Amniotic epithelial cell (primary cell): ENCODE data around the gene RXRA.

Source experiments
- DNase-seq: peaks from one replicate; pipeline ENCODE4 v3.0.0-alpha.2; 2010; ENCODE audit warnings: low read depth

RXRA gene

GRCh38 chr9:134384811-134385479, 58.7 kb downstream of the RXRA start:
- no peak for DNase-seq

GRCh38 chr9:134385915-134386314, 59.7 kb downstream of the RXRA start:
- DNase-seq: no peak

- DNase-seq: peak; percentile 52
Observed at GRCh38 chr9:134386951-134387831, 60.9 kb downstream of the RXRA start.

DNA sequence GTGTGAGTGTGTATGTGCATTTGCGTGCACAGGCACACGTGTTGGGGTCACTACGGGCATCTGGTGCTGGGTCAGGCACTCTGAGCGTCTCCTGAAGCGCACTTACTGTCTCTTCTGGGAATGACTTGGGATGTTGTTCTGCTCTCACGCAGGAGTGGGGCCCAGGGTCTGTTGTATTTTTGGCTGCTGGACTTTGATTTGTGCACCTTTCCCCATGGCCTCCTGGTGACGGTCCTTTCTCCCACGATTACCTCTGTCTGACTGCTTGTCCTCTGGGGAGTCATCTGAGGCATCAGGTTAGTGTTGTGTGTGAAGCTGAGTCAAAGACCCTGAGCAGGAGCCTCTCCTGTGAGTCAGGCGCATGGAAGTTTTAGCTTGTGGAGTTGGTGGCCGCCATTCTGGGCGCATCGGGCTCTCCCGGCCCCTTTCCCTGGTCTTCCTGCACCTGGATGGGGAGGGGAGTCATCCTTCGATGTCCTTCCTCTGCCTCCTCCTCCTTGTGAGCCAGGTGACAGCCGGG, 62.1 kb downstream of the RXRA start:
- DNase-seq: peak; percentile 33

- DNase-seq: no peak
Observed at GRCh38 chr9:134388976-134389375, 62.7 kb downstream of the RXRA start.

GRCh38 chr9:134389642-134390041, 63.4 kb downstream of the RXRA start:
- no peak for DNase-seq

- no peak for DNase-seq
Observed at GRCh38 chr9:134390537-134390936, 64.3 kb downstream of the RXRA start.

- DNase-seq: no peak
Observed at GRCh38 chr9:134390947-134391318, 64.7 kb downstream of the RXRA start.

- no peak for DNase-seq
Observed at GRCh38 chr9:134391319-134392231, 65.3 kb downstream of the RXRA start.

GRCh38 chr9:134392900-134393299, 66.6 kb downstream of the RXRA start:
- no peak for DNase-seq

DNA sequence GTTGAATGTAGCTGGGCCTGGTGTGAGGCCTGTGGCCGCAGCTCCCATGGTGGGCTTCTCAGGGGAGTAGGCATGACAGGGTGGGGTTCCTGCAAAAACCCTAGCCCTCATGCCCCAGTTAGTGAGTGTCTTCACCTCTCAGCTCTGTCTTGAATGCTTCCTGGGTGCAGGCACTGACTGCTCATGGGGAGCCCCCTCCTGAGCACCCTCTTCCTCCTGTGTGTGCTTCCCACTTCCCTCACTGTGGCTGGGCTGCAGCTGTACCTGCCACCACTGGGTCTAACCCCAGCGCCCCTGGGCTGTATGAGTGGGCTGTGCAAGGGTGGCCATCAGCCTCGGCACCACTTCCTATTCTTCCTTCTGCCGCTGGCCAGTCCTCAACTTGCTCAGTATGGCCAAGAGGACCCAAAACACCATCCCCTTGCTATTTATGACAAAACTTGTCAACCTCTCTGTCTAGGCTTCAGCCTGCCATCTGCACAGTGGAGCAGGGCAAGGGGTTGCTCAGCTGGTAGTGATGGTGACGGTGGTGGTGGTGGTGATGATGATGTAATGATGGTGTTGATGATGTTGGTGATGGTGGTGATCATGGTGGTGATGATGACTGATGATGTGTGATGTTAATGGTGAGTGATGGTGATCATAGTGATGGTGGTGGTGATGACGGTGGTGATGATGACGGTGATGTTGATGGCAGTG, 67.5 kb downstream of the RXRA start:
- no peak for DNase-seq

DNA sequence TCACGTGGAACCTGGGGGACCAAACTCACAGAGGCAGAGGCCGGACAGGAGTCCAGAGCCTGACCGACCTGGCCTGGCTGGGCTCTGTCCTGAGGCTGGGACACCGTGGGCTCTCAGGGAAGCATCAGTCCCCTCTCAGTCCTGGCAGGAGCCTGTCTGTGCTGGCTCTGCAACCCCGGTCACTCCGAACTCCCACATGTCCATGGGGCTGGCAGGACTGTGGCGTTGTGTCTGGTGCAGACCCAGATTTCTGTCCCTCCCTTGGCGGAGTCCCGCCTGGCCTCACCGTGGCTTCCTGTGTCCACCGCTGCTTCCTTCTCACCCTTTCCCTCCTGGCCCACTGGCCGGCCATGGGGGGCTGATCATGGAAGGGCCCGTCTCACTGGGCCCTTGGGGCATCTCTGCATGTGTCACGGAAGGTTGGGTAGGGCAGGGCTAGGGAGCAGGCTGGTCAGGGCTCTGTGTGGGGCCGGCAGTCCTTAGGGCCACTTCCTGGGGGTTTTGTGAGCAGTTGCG, 68.8 kb downstream of the RXRA start:
- DNase-seq: no peak

DNA sequence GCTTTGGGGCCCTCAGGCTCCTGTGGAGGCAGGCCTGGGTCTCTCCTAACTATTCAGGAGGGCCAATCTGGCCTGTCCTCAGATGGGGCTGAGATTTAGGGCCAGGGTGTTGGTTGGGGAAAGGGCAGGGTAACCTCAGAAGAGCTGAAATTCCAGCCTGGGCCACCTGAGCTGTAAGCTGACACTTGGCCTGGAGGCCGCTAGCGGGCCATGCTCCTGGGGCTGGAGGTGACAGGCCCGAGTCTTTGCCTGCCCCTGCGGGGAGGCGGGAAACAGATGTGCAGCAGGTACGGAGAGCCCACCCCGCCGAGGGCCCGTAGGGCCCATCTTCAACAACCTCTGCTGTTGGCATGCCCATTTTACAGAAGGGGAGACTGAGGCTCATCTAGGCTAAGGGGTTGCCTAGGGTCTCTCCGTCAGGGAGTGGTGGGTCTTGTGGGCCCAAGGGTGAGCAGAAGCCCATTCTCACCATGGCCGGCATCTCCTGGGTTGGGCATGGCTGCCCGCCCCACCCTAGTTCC, 69.5 kb downstream of the RXRA start:
- DNase-seq: no peak

- DNase-seq: no peak
Observed at GRCh38 chr9:134396258-134396742, 70.0 kb downstream of the RXRA start.

DNA sequence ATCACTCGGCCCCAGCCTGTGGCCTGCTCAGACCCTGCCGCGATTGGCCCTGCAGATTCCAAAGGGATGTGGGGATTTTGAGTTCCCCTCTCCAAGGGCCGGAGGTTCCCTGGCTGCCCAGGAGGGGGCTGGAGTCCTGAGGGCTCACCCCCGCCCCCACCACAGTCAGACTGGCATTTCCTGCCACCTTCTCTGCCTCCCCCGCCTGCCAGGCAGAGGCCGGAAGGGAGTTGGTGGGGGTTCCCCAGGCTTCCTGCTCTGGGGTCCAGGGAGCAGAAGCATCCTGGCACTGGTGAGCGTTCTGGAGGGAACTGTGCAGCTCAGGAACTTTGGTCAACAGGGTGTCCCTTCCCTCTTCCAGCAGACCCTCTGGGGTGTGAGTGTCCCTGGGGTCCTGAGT, 70.6 kb downstream of the RXRA start:
- no peak for DNase-seq

DNA sequence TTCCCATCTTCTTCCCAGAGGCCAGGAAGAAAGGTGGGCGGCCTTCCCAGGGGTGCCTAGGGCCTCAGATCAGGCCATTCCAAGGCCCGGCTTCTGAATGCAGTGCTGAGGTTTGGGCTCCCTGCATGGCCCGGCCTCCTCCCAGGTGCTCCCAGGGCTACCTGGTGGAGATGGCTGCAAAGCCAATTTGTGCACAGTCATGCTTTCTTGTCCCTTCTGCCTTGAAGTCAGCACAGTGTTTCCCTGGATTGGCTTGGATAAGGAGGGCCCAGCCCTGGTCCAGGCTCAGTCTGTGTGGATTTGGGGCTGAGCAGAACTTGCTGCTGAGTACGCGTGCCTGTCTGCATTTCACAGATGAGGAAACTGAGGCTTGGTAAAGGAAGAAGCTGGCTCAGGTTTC, 72.5 kb downstream of the RXRA start:
- no peak for DNase-seq

DNA sequence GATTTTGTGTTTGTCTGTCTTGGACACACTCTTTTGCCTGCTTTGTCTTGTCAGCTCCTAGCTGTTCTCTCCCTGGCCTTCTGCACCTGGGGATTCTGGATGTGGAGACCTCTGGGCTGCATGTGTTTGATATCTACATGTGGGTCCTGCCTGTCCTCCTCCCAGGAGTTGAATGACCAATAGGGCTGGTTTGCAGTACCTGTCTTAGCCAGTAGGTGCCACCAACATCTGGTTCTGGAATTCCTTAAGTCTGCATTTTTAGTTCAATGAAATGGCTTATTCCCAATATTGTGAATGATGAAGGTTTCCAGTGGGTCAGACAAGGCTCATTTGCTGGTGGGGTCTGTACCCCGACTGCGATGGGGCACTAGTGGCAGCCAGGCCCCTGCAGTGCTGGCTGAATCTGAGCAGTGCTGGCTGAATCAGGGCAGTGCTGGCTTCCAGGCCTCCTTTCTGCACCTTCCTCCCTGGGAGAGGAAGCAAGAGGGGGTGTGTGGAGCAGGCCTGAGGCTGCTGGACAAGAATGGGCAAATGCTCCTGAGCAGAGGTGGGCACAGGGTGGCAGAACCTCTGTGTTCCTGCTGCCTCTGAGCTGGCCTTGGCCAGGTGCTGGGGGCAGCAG, 73.3 kb downstream of the RXRA start:
- peak; percentile 53 for DNase-seq

- DNase-seq: no peak
Observed at GRCh38 chr9:134400283-134400682, 74.0 kb downstream of the RXRA start.

- DNase-seq: no peak
Observed at GRCh38 chr9:134401391-134401790, 75.1 kb downstream of the RXRA start.

- DNase-seq: no peak
Observed at GRCh38 chr9:134402182-134402581, 75.9 kb downstream of the RXRA start.

- DNase-seq: no peak
Observed at GRCh38 chr9:134403292-134403681, 77.0 kb downstream of the RXRA start.
